ENCODE results near the gene PKIB.
"Not testable (repeated sequence)": the region's sequence is repeated elsewhere in the genome, so short reads cannot be mapped to it uniquely, and the experiment has no call there.

PKIB gene

GRCh38 chr6:122620902-122621301 lies 10.7 kb downstream of the PKIB start:
- DNase-seq (ENCODE audit: low spot score): no peak

GRCh38 chr6:122621638-122622037 lies 11.4 kb downstream of the PKIB start:
- DNase-seq (ENCODE audit: low spot score): no peak

- DNase-seq (ENCODE audit: low spot score): no peak
These were observed 12.3 kb downstream of the PKIB start for GRCh38 chr6:122622479-122622878.

GRCh38 chr6:122623279-122623678 lies 13.1 kb downstream of the PKIB start:
- no peak for DNase-seq (ENCODE audit: low spot score)

- no peak for DNase-seq (ENCODE audit: low spot score)
These were observed 14.6 kb downstream of the PKIB start for GRCh38 chr6:122624853-122625252.

- DNase-seq (ENCODE audit: low spot score): no peak
These were observed 18.5 kb downstream of the PKIB start for GRCh38 chr6:122628714-122629113.

GRCh38 chr6:122631571-122632249 lies 21.5 kb downstream of the PKIB start:
- DNase-seq (ENCODE audit: low spot score): no peak

GRCh38 chr6:122640366-122640765 lies 30.2 kb downstream of the PKIB start:
- DNase-seq (ENCODE audit: low spot score): no peak

- no peak for DNase-seq (ENCODE audit: low spot score)
These were observed 31.6 kb downstream of the PKIB start for GRCh38 chr6:122641819-122642218.

- not testable (repeated sequence) for DNase-seq (ENCODE audit: low spot score)
These were observed 32.4 kb downstream of the PKIB start for GRCh38 chr6:122642604-122643003.

- DNase-seq (ENCODE audit: low spot score): no peak
These were observed 35.1 kb downstream of the PKIB start for GRCh38 chr6:122645256-122645655.

- no peak for DNase-seq (ENCODE audit: low spot score)
These were observed 37.6 kb downstream of the PKIB start for GRCh38 chr6:122647765-122648164.

- no peak for DNase-seq (ENCODE audit: low spot score)
These were observed 38.5 kb downstream of the PKIB start for GRCh38 chr6:122648726-122649125.

- DNase-seq (ENCODE audit: low spot score): no peak
These were observed 39.5 kb downstream of the PKIB start for GRCh38 chr6:122649701-122650100.

- DNase-seq (ENCODE audit: low spot score): no peak
These were observed 40.2 kb downstream of the PKIB start for GRCh38 chr6:122650403-122650802.

- no peak for DNase-seq (ENCODE audit: low spot score)
These were observed 40.8 kb downstream of the PKIB start for GRCh38 chr6:122651031-122651430.

GRCh38 chr6:122651604-122652003 lies 41.4 kb downstream of the PKIB start:
- no peak for DNase-seq (ENCODE audit: low spot score)

GRCh38 chr6:122652431-122652830 lies 42.2 kb downstream of the PKIB start:
- DNase-seq (ENCODE audit: low spot score): no peak

GRCh38 chr6:122653094-122653493 lies 42.9 kb downstream of the PKIB start:
- DNase-seq (ENCODE audit: low spot score): no peak

- no peak for DNase-seq (ENCODE audit: low spot score)
These were observed 43.8 kb downstream of the PKIB start for GRCh38 chr6:122654012-122654411.

GRCh38 chr6:122657601-122658000 lies 47.4 kb downstream of the PKIB start:
- no peak for DNase-seq (ENCODE audit: low spot score)

- DNase-seq (ENCODE audit: low spot score): no peak
These were observed 50.1 kb downstream of the PKIB start for GRCh38 chr6:122660296-122660695.

GRCh38 chr6:122663981-122664380 lies 53.8 kb downstream of the PKIB start:
- DNase-seq (ENCODE audit: low spot score): no peak

GRCh38 chr6:122665929-122666328 lies 55.7 kb downstream of the PKIB start:
- no peak for DNase-seq (ENCODE audit: low spot score)

All from ecto neural progenitor cell (in vitro differentiated cells).